ENCODE results near the gene SOCS3.
A peak's percentile ranks its signal among the peaks of the same experiment; 100 is the strongest.

Gene SOCS3

GRCh38 chr17:78342449-78343186 lies 17.3 kb downstream of the SOCS3 start:
- H3K36me3 ChIP-seq (replicated peaks in 1 of 2; ENCODE audit: control insufficient read depth in 2 of 2, insufficient read depth in 2 of 2, low read length in 2 of 2), result no peaks in the 10 kb centered on the region
- H2BK12ac ChIP-seq (ENCODE audit: low read length), result no peak overlapping the region
- no CpG with 5 or more reads among the region's 26 CpGs for WGBS, 2 donors (ENCODE audit: extremely low coverage in 2 of 2, insufficient read length in 2 of 2, insufficient replicate concordance in 1 of 2)
- H3K18ac ChIP-seq (ENCODE audit: low read length), result peak overlapping the region; percentile 98
- no peak overlapping the region for H4K91ac ChIP-seq (ENCODE audit: low read depth, low read length, poor library complexity)
- no peaks in the 10 kb centered on the region for H3K79me1 ChIP-seq (ENCODE audit: low read depth, low read length)
- DNase-seq (ENCODE audit: low spot score), result no peak
- H2AFZ ChIP-seq (ENCODE audit: low read length), result peak overlapping the region; percentile 86
- no peak overlapping the region for H3K27ac ChIP-seq (replicated peaks; ENCODE audit: low read length)
- H3K4me2 ChIP-seq (ENCODE audit: insufficient read depth, low read length, poor library complexity, severe bottlenecking), result peak overlapping the region; percentile 65
- H2BK120ac ChIP-seq (ENCODE audit: low read depth, low read length), result no peak overlapping the region
- H3K23ac ChIP-seq (ENCODE audit: low read depth, low read length, poor library complexity), result peak overlapping the region; percentile 16
- no peak overlapping the region for H2BK5ac ChIP-seq (ENCODE audit: low read length)
- peak overlapping the region; percentile 48 for H4K8ac ChIP-seq (ENCODE audit: low read depth, low read length)
- peaks cover 0 to 18% (median 0%) of the 10 kb centered on the region in 3 experiments for H3K27me3 ChIP-seq (ENCODE audit: control insufficient read depth in 3 of 3, insufficient read depth in 3 of 3, low read depth in 1 of 3, low read length in 3 of 3)
- peak overlapping the region; percentile 61 for H3K9ac ChIP-seq (ENCODE audit: low read depth, low read length, poor library complexity)
- H3K4me1 ChIP-seq (ENCODE audit: control insufficient read depth in 2 of 2, insufficient read depth in 1 of 2, low read depth in 1 of 2, low read length in 2 of 2), result peaks cover 7 to 22% of the 10 kb centered on the region in 2 donors
- no peak overlapping the region for H3K14ac ChIP-seq (ENCODE audit: low read length)
- H2AK5ac ChIP-seq (ENCODE audit: low read depth, low read length), result peak overlapping the region; percentile 89
- H3K9me3 ChIP-seq (replicated peaks in 1 of 2; ENCODE audit: control insufficient read depth in 2 of 2, insufficient read depth in 1 of 2, low read depth in 1 of 2, low read length in 2 of 2), result no peaks in the 10 kb centered on the region
- no peak overlapping the region for H3K4ac ChIP-seq (ENCODE audit: low read length)
- H3K4me3 ChIP-seq (ENCODE audit: low read length in 2 of 2), result no peak overlapping the region
- no peak overlapping the region for H2BK15ac ChIP-seq (ENCODE audit: low read length)

- H2BK5ac ChIP-seq (ENCODE audit: low read length), result no peak overlapping the region
- peak overlapping the region; percentile 16 for H3K23ac ChIP-seq (ENCODE audit: low read depth, low read length, poor library complexity)
- H2BK12ac ChIP-seq (ENCODE audit: low read length), result peak overlapping the region; percentile 34
- peak overlapping the region; percentile 89 for H2AK5ac ChIP-seq (ENCODE audit: low read depth, low read length)
- peak overlapping the region; percentile 65 for H3K4me2 ChIP-seq (ENCODE audit: insufficient read depth, low read length, poor library complexity, severe bottlenecking)
- H3K27ac ChIP-seq (replicated peaks; ENCODE audit: low read length), result no peak overlapping the region
- H3K9ac ChIP-seq (ENCODE audit: low read depth, low read length, poor library complexity), result peak overlapping the region; percentile 75
- WGBS, 2 donors (ENCODE audit: extremely low coverage in 2 of 2, insufficient read length in 2 of 2, insufficient replicate concordance in 1 of 2), result no CpG with 5 or more reads among the region's 95 CpGs
- peaks cover 7 to 22% of the 10 kb centered on the region in 2 donors for H3K4me1 ChIP-seq (ENCODE audit: control insufficient read depth in 2 of 2, insufficient read depth in 1 of 2, low read depth in 1 of 2, low read length in 2 of 2)
- H3K4me3 ChIP-seq (ENCODE audit: low read length in 2 of 2), result peak overlapping the region in 1 of 2 donors; percentile 72
- peaks cover 0 to 18% (median 0%) of the 10 kb centered on the region in 3 experiments for H3K27me3 ChIP-seq (ENCODE audit: control insufficient read depth in 3 of 3, insufficient read depth in 3 of 3, low read depth in 1 of 3, low read length in 3 of 3)
- peak overlapping the region; percentile 27 for H3K4ac ChIP-seq (ENCODE audit: low read length)
- H2BK120ac ChIP-seq (ENCODE audit: low read depth, low read length), result no peak overlapping the region
- H4K8ac ChIP-seq (ENCODE audit: low read depth, low read length), result no peak overlapping the region
- H3K9me3 ChIP-seq (replicated peaks in 1 of 2; ENCODE audit: control insufficient read depth in 2 of 2, insufficient read depth in 1 of 2, low read depth in 1 of 2, low read length in 2 of 2), result no peaks in the 10 kb centered on the region
- no peak overlapping the region for H4K91ac ChIP-seq (ENCODE audit: low read depth, low read length, poor library complexity)
- no peaks in the 10 kb centered on the region for H3K79me1 ChIP-seq (ENCODE audit: low read depth, low read length)
- peak overlapping the region; percentile 98 for H3K18ac ChIP-seq (ENCODE audit: low read length)
- DNase-seq (ENCODE audit: low spot score), result peak; percentile 61
- peak overlapping the region; percentile 32 for H3K14ac ChIP-seq (ENCODE audit: low read length)
- H2BK15ac ChIP-seq (ENCODE audit: low read length), result peak overlapping the region; percentile 71
- peak overlapping the region; percentile 86 for H2AFZ ChIP-seq (ENCODE audit: low read length)
- no peaks in the 10 kb centered on the region for H3K36me3 ChIP-seq (replicated peaks in 1 of 2; ENCODE audit: control insufficient read depth in 2 of 2, insufficient read depth in 2 of 2, low read length in 2 of 2)
These were observed 18.1 kb downstream of the SOCS3 start for GRCh38 chr17:78341559-78342448.

- no peak for DNase-seq (ENCODE audit: low spot score)
- H2AFZ ChIP-seq (ENCODE audit: low read length), result no peak overlapping the region
- no peaks in the 10 kb centered on the region for H3K79me1 ChIP-seq (ENCODE audit: low read depth, low read length)
- no peaks in the 10 kb centered on the region for H3K36me3 ChIP-seq (replicated peaks in 1 of 2; ENCODE audit: control insufficient read depth in 2 of 2, insufficient read depth in 2 of 2, low read length in 2 of 2)
- H3K9me3 ChIP-seq (replicated peaks in 1 of 2; ENCODE audit: control insufficient read depth in 2 of 2, insufficient read depth in 1 of 2, low read depth in 1 of 2, low read length in 2 of 2), result no peaks in the 10 kb centered on the region
- peak overlapping the region; percentile 83 for H2BK15ac ChIP-seq (ENCODE audit: low read length)
- H4K91ac ChIP-seq (ENCODE audit: low read depth, low read length, poor library complexity), result no peak overlapping the region
- WGBS, 2 donors (ENCODE audit: extremely low coverage in 2 of 2, insufficient read length in 2 of 2, insufficient replicate concordance in 1 of 2), result no CpG with 5 or more reads among the region's 10 CpGs
- H2BK5ac ChIP-seq (ENCODE audit: low read length), result no peak overlapping the region
- no peak overlapping the region for H3K23ac ChIP-seq (ENCODE audit: low read depth, low read length, poor library complexity)
- H3K4me2 ChIP-seq (ENCODE audit: insufficient read depth, low read length, poor library complexity, severe bottlenecking), result no peak overlapping the region
- H3K4ac ChIP-seq (ENCODE audit: low read length), result no peak overlapping the region
- peaks cover 7 to 22% of the 10 kb centered on the region in 2 donors for H3K4me1 ChIP-seq (ENCODE audit: control insufficient read depth in 2 of 2, insufficient read depth in 1 of 2, low read depth in 1 of 2, low read length in 2 of 2)
- H3K9ac ChIP-seq (ENCODE audit: low read depth, low read length, poor library complexity), result peak overlapping the region; percentile 16
- H3K4me3 ChIP-seq (ENCODE audit: low read length in 2 of 2), result no peak overlapping the region
- H3K14ac ChIP-seq (ENCODE audit: low read length), result peak overlapping the region; percentile 14
- H4K8ac ChIP-seq (ENCODE audit: low read depth, low read length), result no peak overlapping the region
- no peak overlapping the region for H3K27ac ChIP-seq (replicated peaks; ENCODE audit: low read length)
- peak overlapping the region; percentile 42 for H3K18ac ChIP-seq (ENCODE audit: low read length)
- peak overlapping the region; percentile 97 for H2AK5ac ChIP-seq (ENCODE audit: low read depth, low read length)
- H3K27me3 ChIP-seq (ENCODE audit: control insufficient read depth in 3 of 3, insufficient read depth in 3 of 3, low read depth in 1 of 3, low read length in 3 of 3), result peaks cover 0 to 18% (median 0%) of the 10 kb centered on the region in 3 experiments
- H2BK12ac ChIP-seq (ENCODE audit: low read length), result peak overlapping the region; percentile 89
- peak overlapping the region; percentile 57 for H2BK120ac ChIP-seq (ENCODE audit: low read depth, low read length)
These were observed 19.5 kb downstream of the SOCS3 start for GRCh38 chr17:78340183-78340955.
